ENCODE results near the gene CTNNBL1.
"Not testable (repeated sequence)": the region's sequence is repeated elsewhere in the genome, so short reads cannot be mapped to it uniquely, and the experiment has no call there.

CTNNBL1 gene

GRCh38 chr20:37680420-37680819 lies 13.4 kb upstream of the CTNNBL1 start:
- DNase-seq, result no peak

- DNase-seq, result no peak
Measured at GRCh38 chr20:37681384-37682112, 12.3 kb upstream of the CTNNBL1 start.

- DNase-seq, result not testable (repeated sequence)
Measured at GRCh38 chr20:37683146-37683545, 10.7 kb upstream of the CTNNBL1 start.

- no peak for DNase-seq
Measured at GRCh38 chr20:37686762-37687477, 6.9 kb upstream of the CTNNBL1 start.

GRCh38 chr20:37687478-37687805 lies 6.4 kb upstream of the CTNNBL1 start:
- no peak for DNase-seq

- DNase-seq, result no peak
Measured at GRCh38 chr20:37688093-37688492, 5.7 kb upstream of the CTNNBL1 start.

- no peak for DNase-seq
Measured at GRCh38 chr20:37690626-37691369, 3.0 kb upstream of the CTNNBL1 start.

- no peak for DNase-seq
Measured at GRCh38 chr20:37692459-37693166, 1.2 kb upstream of the CTNNBL1 start.

GRCh38 chr20:37693242-37693634 lies 592 bp upstream of the CTNNBL1 start:
- DNase-seq, result no peak

- no peak for DNase-seq
Measured at GRCh38 chr20:37695684-37696342, 2.0 kb downstream of the CTNNBL1 start.

GRCh38 chr20:37697314-37697713 lies 3.5 kb downstream of the CTNNBL1 start:
- no peak for DNase-seq

- DNase-seq, result no peak
Measured at GRCh38 chr20:37699202-37699601, 5.4 kb downstream of the CTNNBL1 start.

- DNase-seq, result no peak
Measured at GRCh38 chr20:37700301-37700700, 6.5 kb downstream of the CTNNBL1 start.

- peak; percentile 37 for DNase-seq
Measured at GRCh38 chr20:37701676-37702075, 7.8 kb downstream of the CTNNBL1 start.

GRCh38 chr20:37702403-37703034 lies 8.7 kb downstream of the CTNNBL1 start:
- DNase-seq, result no peak

- no peak for DNase-seq
Measured at GRCh38 chr20:37703035-37703845, 9.4 kb downstream of the CTNNBL1 start.

- no peak for DNase-seq
Measured at GRCh38 chr20:37704955-37705354, 11.1 kb downstream of the CTNNBL1 start.

- no peak for DNase-seq
Measured at GRCh38 chr20:37706298-37706697, 12.5 kb downstream of the CTNNBL1 start.

GRCh38 chr20:37711001-37711400 lies 17.2 kb downstream of the CTNNBL1 start:
- DNase-seq, result no peak

- DNase-seq, result no peak
Measured at GRCh38 chr20:37711994-37712964, 18.4 kb downstream of the CTNNBL1 start.

Measured in stimulated activated CD4-positive, alpha-beta T cell treated with anti-CD3 and anti-CD28 coated beads, Interleukin-1b, Interleukin-23, amount 100 ng/mL, for 48 hours (primary cell).